ENCODE measurements around the gene ANKMY1.

GRCh38 chr2:240431271-240431660 is 126.5 kb downstream of the ANKMY1 start:
- no peak for TF ChIP-seq GABPA (IDR thresholded peaks at IDR 0.05; ENCODE audit: borderline replicate concordance, insufficient read depth, low read length)
- TF ChIP-seq EZH2 (IDR thresholded peaks at IDR 0.05; ENCODE audit: low read depth, low read length, severe bottlenecking) = no peak
- no peak for TF ChIP-seq CTCF (IDR thresholded peaks at IDR 0.05; ENCODE audit: control extremely low read depth in 1 of 3, insufficient read depth in 1 of 3, low read depth in 1 of 3, low read length in 3 of 3)
- no peak for TF ChIP-seq CHD2 (IDR thresholded peaks at IDR 0.05; ENCODE audit: low read length)
- no peak for TF ChIP-seq BCL11A (IDR thresholded peaks at IDR 0.05; ENCODE audit: low read depth in 2 of 2, low read length in 2 of 2)
- TF ChIP-seq MAX (IDR thresholded peaks at IDR 0.05) = no peak
- TF ChIP-seq SIRT6 (IDR thresholded peaks at IDR 0.05; ENCODE audit: low read length) = no peak
- no peak for TF ChIP-seq POLR2A (IDR thresholded peaks at IDR 0.05; ENCODE audit: control extremely low read depth in 1 of 2, low read depth in 2 of 2, low read length in 2 of 2)
